Bronchial epithelial cell (primary cell): Measurements from ENCODE around the gene FAM184B. TPM values are rescaled to one million over a fixed set of nuclear protein-coding genes. Genes with fewer than 3 reads are reported as not detected.

ENCODE experiments used
- DNase-seq: peaks from one replicate; pipeline ENCODE4 v3.0.0-alpha.2; 2010; ENCODE audit warnings: low read depth
- FAIRE-seq: peaks from 2 replicates; lab custom pipeline; 2011; peaks lifted over from hg19 to GRCh38; lab: Jason Lieb, UNC
- H3K27me3 ChIP-seq: 2 replicates; pipeline ENCODE4 v1.5.1; 2011; ENCODE audit warnings: low read length; ENCODE audit not compliant: control insufficient read depth, insufficient read depth
- H3K36me3 ChIP-seq: 2 replicates; pipeline ENCODE4 v1.5.1; 2011; ENCODE audit warnings: low read length; ENCODE audit not compliant: control insufficient read depth, insufficient read depth
- H3K4me3 ChIP-seq: 2 replicates; pipeline ENCODE4 v1.5.1; 2011; ENCODE audit warnings: mild to moderate bottlenecking, low read depth, low read length, control low read depth
- CTCF ChIP-seq: IDR thresholded peaks from 2 replicates; pipeline ENCODE4 v1.5.1; 2011; ENCODE audit warnings: mild to moderate bottlenecking, moderate library complexity, low read length, control low read depth, inconsistent platforms; ENCODE audit not compliant: insufficient read depth, severe bottlenecking
- total RNA-seq: library from RNA; depleted of rRNA; stranded (reverse); fragments of >200 nt; gene quantifications from 2 replicates; pipeline ENCODE4 v1.2.1, GENCODE V29; 2014

The FAM184B gene
- total RNA-seq, 1 donor from 2014 or later = not detected

DNA sequence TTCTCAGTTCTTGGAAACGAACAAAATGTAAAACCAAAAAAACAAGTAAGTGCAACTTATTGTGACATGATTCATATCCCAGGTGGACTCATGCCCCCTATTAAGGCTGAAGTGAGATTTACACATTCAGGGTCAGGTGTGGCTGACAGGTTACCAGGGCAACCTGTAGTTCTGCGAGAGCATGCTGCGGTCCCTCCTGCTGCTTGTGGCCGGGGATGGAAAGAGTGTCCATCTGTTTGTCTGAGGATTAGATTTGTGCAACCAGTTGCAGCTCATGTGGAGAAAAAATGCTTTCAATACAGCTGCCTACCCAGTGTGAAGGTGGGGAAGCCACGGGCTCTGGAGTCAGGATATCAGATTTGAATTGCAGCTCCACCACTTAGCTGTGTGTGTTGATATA lies 78.8 kb downstream of the FAM184B start:
- DNase-seq = no peak
- Histone ChIP-seq H3K36me3 (no peaks in the 10 kb centered on the region), H3K4me3 (no peak overlapping the region), H3K27me3 (no peaks in the 10 kb centered on the region)
- no peak for TF ChIP-seq CTCF
- no peak for FAIRE-seq

DNA sequence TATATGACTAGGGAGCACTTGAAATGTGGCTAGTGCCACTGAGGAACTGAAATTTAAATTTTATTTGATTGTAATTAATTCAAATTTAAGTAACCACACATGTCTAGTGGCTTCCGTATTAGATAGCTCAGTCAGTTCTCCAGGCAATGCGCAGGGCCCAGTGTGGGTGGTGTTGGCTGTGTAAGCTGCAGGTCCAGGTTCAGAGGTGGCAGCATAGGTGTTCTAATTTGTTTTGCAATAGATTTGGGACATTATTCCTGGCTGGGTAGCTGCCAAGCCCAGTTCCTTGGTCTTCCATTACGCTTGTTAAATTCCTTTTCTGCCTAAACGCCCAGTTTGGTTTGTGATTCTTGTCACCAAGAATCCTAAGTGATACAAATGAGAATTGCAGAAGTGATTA lies 79.5 kb downstream of the FAM184B start:
- H3K27me3 ChIP-seq = no peaks in the 10 kb centered on the region
- TF ChIP-seq CTCF = no peak
- DNase-seq (no peak), FAIRE-seq (no peak)
- no peak overlapping the region for H3K4me3 ChIP-seq
- H3K36me3 ChIP-seq = no peaks in the 10 kb centered on the region

- FAIRE-seq = no peak
- Histone ChIP-seq H3K27me3 (no peaks in the 10 kb centered on the region), H3K4me3 (no peak overlapping the region), H3K36me3 (no peaks in the 10 kb centered on the region)
- TF ChIP-seq CTCF = no peak
- DNase-seq = peak; percentile 53
Observed at GRCh38 chr4:17701138-17701839, 80.1 kb downstream of the FAM184B start.

- FAIRE-seq (no peak), DNase-seq (no peak)
- Histone ChIP-seq H3K4me3 (no peak overlapping the region), H3K36me3 (no peaks in the 10 kb centered on the region), H3K27me3 (no peaks in the 10 kb centered on the region)
- no peak for TF ChIP-seq CTCF
Observed at GRCh38 chr4:17699380-17699779, 82.0 kb downstream of the FAM184B start.

DNA sequence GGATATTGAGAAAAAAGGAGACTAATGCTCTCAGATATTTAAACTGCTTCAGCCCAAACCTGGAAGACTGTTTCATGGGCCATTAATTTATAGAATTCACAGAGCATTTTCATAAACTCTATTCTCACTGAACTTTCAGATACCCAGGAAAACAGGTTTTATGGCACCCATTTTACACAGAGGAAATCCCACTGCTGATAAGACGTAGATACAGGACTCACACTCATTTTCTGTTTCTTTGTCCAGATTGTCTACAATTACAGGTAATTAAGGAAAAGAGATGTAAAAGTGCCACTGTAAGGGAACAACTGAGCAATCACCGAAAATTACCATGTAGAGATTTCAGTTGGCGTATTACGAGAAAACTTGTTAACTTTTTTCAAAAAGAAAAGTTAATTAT lies 83.3 kb downstream of the FAM184B start:
- FAIRE-seq (no peak), DNase-seq (no peak)
- no peaks in the 10 kb centered on the region for H3K36me3 ChIP-seq
- no peaks in the 10 kb centered on the region for H3K27me3 ChIP-seq
- H3K4me3 ChIP-seq = no peak overlapping the region
- no peak for TF ChIP-seq CTCF

- FAIRE-seq = no peak
- no peak for TF ChIP-seq CTCF
Observed at GRCh38 chr4:17695341-17695740, 86.1 kb downstream of the FAM184B start.

More at GRCh38 chr4:17695341-17695740, 86.1 kb downstream of the FAM184B start:
- DNase-seq = no peak
- Histone ChIP-seq H3K4me3 (no peak overlapping the region), H3K36me3 (no peaks in the 10 kb centered on the region), H3K27me3 (no peaks in the 10 kb centered on the region)
